ENCODE results near the gene HM13.

DNA sequence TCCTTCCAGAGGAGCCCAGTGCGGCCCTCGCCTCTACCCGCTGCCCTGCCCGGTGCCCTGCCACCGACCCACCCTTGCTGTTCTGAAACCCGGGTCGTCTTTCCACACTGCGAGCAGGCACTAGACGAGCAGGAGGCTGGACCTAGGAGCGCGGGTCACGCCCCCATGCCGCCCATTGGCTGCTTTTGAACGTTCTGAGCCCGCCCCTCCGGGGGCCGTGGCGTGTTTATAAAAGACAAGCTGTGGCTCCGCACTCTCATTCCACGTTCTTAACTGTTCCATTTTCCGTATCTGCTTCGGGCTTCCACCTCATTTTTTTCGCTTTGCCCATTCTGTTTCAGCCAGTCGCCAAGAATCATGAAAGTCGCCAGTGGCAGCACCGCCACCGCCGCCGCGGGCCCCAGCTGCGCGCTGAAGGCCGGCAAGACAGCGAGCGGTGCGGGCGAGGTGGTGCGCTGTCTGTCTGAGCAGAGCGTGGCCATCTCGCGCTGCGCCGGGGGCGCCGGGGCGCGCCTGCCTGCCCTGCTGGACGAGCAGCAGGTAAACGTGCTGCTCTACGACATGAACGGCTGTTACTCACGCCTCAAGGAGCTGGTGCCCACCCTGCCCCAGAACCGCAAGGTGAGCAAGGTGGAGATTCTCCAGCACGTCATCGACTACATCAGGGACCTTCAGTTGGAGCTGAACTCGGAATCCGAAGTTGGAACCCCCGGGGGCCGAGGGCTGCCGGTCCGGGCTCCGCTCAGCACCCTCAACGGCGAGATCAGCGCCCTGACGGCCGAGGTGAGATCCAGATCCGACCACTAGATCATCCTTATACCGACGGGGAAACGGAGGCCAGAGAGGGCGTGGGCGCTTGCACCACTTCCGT is 91.0 kb downstream of the HM13 start, which contains the start of gene ID1:
- TF ChIP-seq, protein P1, sequence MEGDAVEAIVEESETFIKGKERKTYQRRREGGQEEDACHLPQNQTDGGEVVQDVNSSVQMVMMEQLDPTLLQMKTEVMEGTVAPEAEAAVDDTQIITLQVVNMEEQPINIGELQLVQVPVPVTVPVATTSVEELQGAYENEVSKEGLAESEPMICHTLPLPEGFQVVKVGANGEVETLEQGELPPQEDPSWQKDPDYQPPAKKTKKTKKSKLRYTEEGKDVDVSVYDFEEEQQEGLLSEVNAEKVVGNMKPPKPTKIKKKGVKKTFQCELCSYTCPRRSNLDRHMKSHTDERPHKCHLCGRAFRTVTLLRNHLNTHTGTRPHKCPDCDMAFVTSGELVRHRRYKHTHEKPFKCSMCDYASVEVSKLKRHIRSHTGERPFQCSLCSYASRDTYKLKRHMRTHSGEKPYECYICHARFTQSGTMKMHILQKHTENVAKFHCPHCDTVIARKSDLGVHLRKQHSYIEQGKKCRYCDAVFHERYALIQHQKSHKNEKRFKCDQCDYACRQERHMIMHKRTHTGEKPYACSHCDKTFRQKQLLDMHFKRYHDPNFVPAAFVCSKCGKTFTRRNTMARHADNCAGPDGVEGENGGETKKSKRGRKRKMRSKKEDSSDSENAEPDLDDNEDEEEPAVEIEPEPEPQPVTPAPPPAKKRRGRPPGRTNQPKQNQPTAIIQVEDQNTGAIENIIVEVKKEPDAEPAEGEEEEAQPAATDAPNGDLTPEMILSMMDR (IDR thresholded peaks at IDR 0.05 in 8 of 11, conservative IDR thresholded peaks at IDR 0.05 in 3 of 11): peak in 3 of 11 experiments; percentile 13 to 33 (median 18)
- TF ChIP-seq POLR2AphosphoS5 (IDR thresholded peaks at IDR 0.05): peak; percentile 97 to 99 (median 97)
